Natural killer cell (primary cell): ENCODE data around the gene KCNJ16. TPM values are rescaled to one million over a fixed set of nuclear protein-coding genes. Genes with fewer than 3 reads are reported as not detected.

ENCODE experiments used
- ATAC-seq, 3 donors: fragments of 150-1000 bp in 2 of 3; fragments of 200-7000 bp in 1 of 3; cut with Tn5 transposase; 1 replicate in 1 of 3; 2 replicates in 2 of 3; pipeline ENCODE4 v1.10.0; 2021; ENCODE audit warnings: mild to moderate bottlenecking in 2 of 3, moderate library complexity in 2 of 3
- DNase-seq, 2 donors: peaks; one replicate each; pipeline versions ENCODE4 v3.0.0 to v3.0.0-alpha.2; 2013 to 2021; ENCODE audit warnings: mixed read lengths in 1 of 2
- H3K27ac ChIP-seq: one replicate; pipeline ENCODE4 v1.5.1; 2013; ENCODE audit warnings: mild to moderate bottlenecking, low read length
- H3K27me3 ChIP-seq: one replicate; pipeline ENCODE4 v1.6.1; 2013; ENCODE audit warnings: low read length; ENCODE audit not compliant: control insufficient read depth, insufficient read depth
- H3K36me3 ChIP-seq: one replicate; pipeline ENCODE4 v1.6.1; 2013; ENCODE audit warnings: low read length; ENCODE audit not compliant: control insufficient read depth, insufficient read depth
- H3K4me1 ChIP-seq: one replicate; pipeline ENCODE4 v1.6.1; 2013; ENCODE audit warnings: low read length; ENCODE audit not compliant: control insufficient read depth, insufficient read depth
- H3K4me3 ChIP-seq: one replicate; pipeline ENCODE4 v1.5.1; 2013; ENCODE audit warnings: low read length
- H3K9me3 ChIP-seq: one replicate; pipeline ENCODE4 v1.6.1; 2013; ENCODE audit warnings: low read length; ENCODE audit not compliant: control insufficient read depth, insufficient read depth
- H3K27ac Mint-ChIP-seq, 2 donors: one replicate each; pipeline ENCODE4 v1.8.0; 2022; ENCODE audit warnings: mild to moderate bottlenecking in 2 of 2, mixed read lengths in 2 of 2, moderate library complexity in 1 of 2
- H3K27me3 Mint-ChIP-seq, 2 donors: one replicate each; pipeline ENCODE4 v1.8.0; 2022; ENCODE audit warnings: low read depth in 2 of 2, mixed read lengths in 2 of 2
- H3K36me3 Mint-ChIP-seq: one replicate; pipeline ENCODE4 v1.8.0; 2022; ENCODE audit warnings: mixed read lengths
- H3K4me1 Mint-ChIP-seq, 2 donors: one replicate each; pipeline ENCODE4 v1.8.0; 2022; ENCODE audit warnings: mixed read lengths in 2 of 2
- H3K4me3 Mint-ChIP-seq: one replicate; pipeline ENCODE4 v1.8.0; 2022; ENCODE audit warnings: mild to moderate bottlenecking, moderate library complexity, mixed read lengths
- H3K9me3 Mint-ChIP-seq, 2 donors: one replicate each; pipeline ENCODE4 v1.8.0; 2022; ENCODE audit warnings: mixed read lengths in 2 of 2
- CTCF ChIP-seq: fragments of 200-600 bp; IDR thresholded peaks from one replicate; pipeline ENCODE4 v1.8.0; 2022; ENCODE audit warnings: antibody characterized with exemption
- WGBS: methylation state at CpG from one replicate; pipeline ENCODE4 v1.1.7; 2013; ENCODE audit warnings: missing lambda C conversion rate; ENCODE audit not compliant: insufficient coverage; 5-methylcytosine and 5-hydroxymethylcytosine counted together
- intact Hi-C: fragments of 100-400 bp; cut with micrococcal nuclease; formaldehyde crosslinking; loops from one replicate; pipeline ENCODE4 v1.14.2; 2022
- total RNA-seq, 4 donors: library from RNA; stranded (reverse); fragments of 120-200 nt in 1 of 4; gene quantifications; one replicate each; pipeline versions ENCODE4 v1.2.3 to v1.2.4, GENCODE V29; 2013 to 2022

Gene KCNJ16
- total RNA-seq, 3 donors from 2014 or later (not counting 1 experiment from before 2014, with no cell fraction given), result not detected

- peaks cover 9 to 13% of the 10 kb centered on the region in 2 donors for H3K4me1 Mint-ChIP-seq
- no peaks in the 10 kb centered on the region for H3K36me3 ChIP-seq
- peaks cover 2% of the 10 kb centered on the region for H3K9me3 ChIP-seq
- peaks cover 17% of the 10 kb centered on the region for H3K4me1 ChIP-seq
- H3K4me3 ChIP-seq, result no peak overlapping the region
- WGBS, result 52% methylated on average over 4 of the region's 5 CpGs
- H3K4me3 Mint-ChIP-seq, result no peak overlapping the region
- TF ChIP-seq CTCF, result no peak
- intact Hi-C loops, result no loop called here
- no peak for DNase-seq
- no peak for ATAC-seq
- H3K27me3 Mint-ChIP-seq, result peaks cover 39 to 58% of the 10 kb centered on the region in 2 donors
- no peaks in the 10 kb centered on the region for H3K9me3 Mint-ChIP-seq
- H3K27ac Mint-ChIP-seq, result no peak overlapping the region
- no peak overlapping the region for H3K27ac ChIP-seq
- peaks cover 13% of the 10 kb centered on the region for H3K27me3 ChIP-seq
- no peaks in the 10 kb centered on the region for H3K36me3 Mint-ChIP-seq
These were observed 96.1 kb downstream of the KCNJ16 start for GRCh38 chr17:70171159-70171558.

- TF ChIP-seq CTCF, result no peak
- ATAC-seq (no peak), DNase-seq (no peak)
- WGBS, result no CpG with 5 or more reads among the region's 2 CpGs
- H3K4me1 Mint-ChIP-seq, result peaks cover 9 to 13% of the 10 kb centered on the region in 2 donors
- Histone ChIP-seq H3K4me1 (peaks cover 17% of the 10 kb centered on the region), H3K27me3 (peaks cover 10% of the 10 kb centered on the region), H3K36me3 (no peaks in the 10 kb centered on the region), H3K9me3 (peaks cover 2% of the 10 kb centered on the region), H3K4me3 (no peak overlapping the region), H3K27ac (no peak overlapping the region)
- H3K27me3 Mint-ChIP-seq, result peaks cover 32 to 48% of the 10 kb centered on the region in 2 donors
- no peak overlapping the region for H3K4me3 Mint-ChIP-seq
- no peaks in the 10 kb centered on the region for H3K36me3 Mint-ChIP-seq
- no peaks in the 10 kb centered on the region for H3K9me3 Mint-ChIP-seq
- intact Hi-C loops, result no loop called here
- H3K27ac Mint-ChIP-seq, result no peak overlapping the region
These were observed 97.4 kb downstream of the KCNJ16 start for GRCh38 chr17:70172449-70172848.

DNA sequence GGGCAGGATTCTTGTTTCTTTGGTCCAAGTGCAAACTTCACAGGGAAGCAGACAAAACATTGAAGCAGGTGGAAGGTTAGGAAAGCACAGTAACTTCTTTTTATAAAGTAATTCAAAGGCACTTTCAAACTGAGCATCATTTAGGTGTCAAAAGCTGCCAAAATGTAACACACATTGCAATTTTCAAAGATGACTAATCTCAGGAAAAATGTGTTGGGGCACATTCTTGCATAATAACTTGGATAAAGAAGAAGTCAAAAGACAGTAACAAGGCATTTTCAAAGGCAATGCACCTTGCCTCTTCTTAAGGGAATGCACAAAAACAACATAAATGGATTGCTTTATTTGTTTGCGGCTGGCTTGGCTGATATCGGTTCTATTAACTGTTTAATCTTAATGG is 97.9 kb downstream of the KCNJ16 start:
- Mint-ChIP-seq H3K27me3 (peaks cover 31 to 44% of the 10 kb centered on the region in 2 donors), H3K4me3 (no peak overlapping the region), H3K9me3 (no peaks in the 10 kb centered on the region), H3K4me1 (peaks cover 8 to 13% of the 10 kb centered on the region in 2 donors), H3K36me3 (no peaks in the 10 kb centered on the region), H3K27ac (no peak overlapping the region)
- peaks cover 8% of the 10 kb centered on the region for H3K27me3 ChIP-seq
- no peak for DNase-seq
- ATAC-seq, result no peak
- H3K9me3 ChIP-seq, result peaks cover 2% of the 10 kb centered on the region
- peaks cover 17% of the 10 kb centered on the region for H3K4me1 ChIP-seq
- no CpG with 5 or more reads among the region's 2 CpGs for WGBS
- intact Hi-C loops, result no loop called here
- H3K4me3 ChIP-seq, result no peak overlapping the region
- H3K36me3 ChIP-seq, result no peaks in the 10 kb centered on the region
- TF ChIP-seq CTCF, result no peak
- H3K27ac ChIP-seq, result no peak overlapping the region

DNA sequence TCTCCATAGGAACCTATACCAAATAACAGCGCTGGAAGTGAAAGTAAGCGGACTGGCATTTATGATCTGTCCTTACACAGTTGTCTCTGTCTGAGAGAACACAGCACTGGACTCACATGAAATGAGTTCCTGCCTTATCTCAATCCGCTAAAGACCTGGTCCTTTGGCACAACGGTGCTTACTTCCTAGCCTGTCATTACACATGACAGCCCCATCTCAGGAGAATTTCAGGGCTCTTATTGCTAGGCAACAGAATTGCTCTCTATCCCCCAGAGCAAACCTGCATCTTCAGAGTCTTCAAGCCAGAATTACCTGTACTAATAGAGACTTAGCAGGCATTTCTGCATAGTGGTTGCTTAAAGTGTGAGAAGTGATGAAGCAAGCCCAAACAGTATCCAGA is 98.7 kb downstream of the KCNJ16 start:
- H3K4me3 Mint-ChIP-seq, result no peak overlapping the region
- Histone ChIP-seq H3K9me3 (no peaks in the 10 kb centered on the region), H3K4me1 (peaks cover 13% of the 10 kb centered on the region), H3K4me3 (no peak overlapping the region), H3K27me3 (peaks cover 6% of the 10 kb centered on the region), H3K36me3 (no peaks in the 10 kb centered on the region), H3K27ac (no peak overlapping the region)
- 87% methylated on average over 4 of the region's 4 CpGs for WGBS
- TF ChIP-seq CTCF, result no peak
- no peak overlapping the region for H3K27ac Mint-ChIP-seq
- DNase-seq (no peak), ATAC-seq (no peak)
- no peaks in the 10 kb centered on the region for H3K9me3 Mint-ChIP-seq
- peaks cover 23 to 41% of the 10 kb centered on the region in 2 donors for H3K27me3 Mint-ChIP-seq
- H3K4me1 Mint-ChIP-seq, result peaks cover under 1 to 8% of the 10 kb centered on the region in 2 donors
- H3K36me3 Mint-ChIP-seq, result no peaks in the 10 kb centered on the region
- intact Hi-C loops, result no loop called here
